ENCODE measurements around the gene ZC3H11A.
"Not testable (repeated sequence)": the region's sequence is repeated elsewhere in the genome, so short reads cannot be mapped to it uniquely, and the experiment has no call there.

The ZC3H11A gene

DNA sequence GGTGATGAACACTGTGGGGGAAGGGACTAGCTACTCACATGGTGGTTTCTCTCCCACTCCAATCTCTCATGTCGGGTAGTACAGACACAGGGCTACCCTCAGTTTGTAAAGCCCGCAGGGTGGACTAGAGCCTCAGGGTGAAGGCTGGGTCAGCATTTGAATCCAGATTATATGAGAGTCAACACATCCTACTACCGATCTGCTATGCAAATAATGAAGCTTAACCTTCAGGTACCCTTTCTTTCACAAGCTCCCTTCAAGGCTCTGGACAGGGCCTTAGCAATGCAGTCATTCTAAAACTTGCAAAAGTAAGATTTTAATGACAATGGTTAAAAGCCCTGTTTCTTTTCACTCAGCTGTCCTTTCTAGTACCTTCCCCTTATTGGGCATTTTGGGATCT, 5.5 kb upstream of the ZC3H11A start:
- no peak for DNase-seq

- no peak for DNase-seq
Measured at GRCh38 chr1:203791498-203791897, 3.9 kb upstream of the ZC3H11A start.

- no peak for DNase-seq
Measured at GRCh38 chr1:203792486-203792885, 2.9 kb upstream of the ZC3H11A start.

- DNase-seq = not testable (repeated sequence)
Measured at GRCh38 chr1:203793561-203793960, 1.9 kb upstream of the ZC3H11A start.

DNA sequence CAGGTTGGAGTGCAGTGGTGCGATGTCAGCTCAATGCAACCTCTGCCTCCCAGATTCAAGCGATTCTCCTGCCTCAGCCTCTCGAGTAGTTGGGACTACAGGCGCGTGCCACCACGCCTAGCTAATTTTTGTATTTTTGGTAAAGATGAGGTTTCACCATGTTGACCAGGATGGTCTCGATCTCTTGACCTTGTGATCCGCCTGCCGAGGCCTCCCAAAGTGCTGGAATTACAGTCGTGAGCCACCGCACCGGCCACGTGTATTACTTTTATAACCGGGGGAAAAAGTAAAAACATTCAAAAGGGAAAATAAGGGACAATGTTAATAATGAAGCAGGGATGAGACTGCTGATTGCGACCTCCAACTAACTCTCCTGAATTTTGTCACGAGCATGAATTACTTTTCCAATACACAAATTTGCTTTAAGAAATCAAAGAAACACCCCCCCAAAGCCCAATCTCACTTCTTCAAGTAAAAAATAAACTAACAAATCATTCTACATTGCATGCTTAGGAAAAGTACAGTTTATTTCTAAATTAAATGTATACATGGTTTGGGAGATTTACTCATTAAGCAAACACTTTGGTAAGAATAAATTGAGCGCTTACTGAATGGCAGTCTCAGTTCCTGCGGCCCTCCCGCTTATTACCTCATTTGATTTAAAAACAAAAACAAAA, 521 bp upstream of the ZC3H11A start:
- no peak for DNase-seq

- DNase-seq = peak; percentile 57 to 69 (median 65)
Measured at GRCh38 chr1:203796236-203796605, 798 bp downstream of the ZC3H11A start.

GRCh38 chr1:203797216-203797615, 1.8 kb downstream of the ZC3H11A start:
- DNase-seq = no peak

DNA sequence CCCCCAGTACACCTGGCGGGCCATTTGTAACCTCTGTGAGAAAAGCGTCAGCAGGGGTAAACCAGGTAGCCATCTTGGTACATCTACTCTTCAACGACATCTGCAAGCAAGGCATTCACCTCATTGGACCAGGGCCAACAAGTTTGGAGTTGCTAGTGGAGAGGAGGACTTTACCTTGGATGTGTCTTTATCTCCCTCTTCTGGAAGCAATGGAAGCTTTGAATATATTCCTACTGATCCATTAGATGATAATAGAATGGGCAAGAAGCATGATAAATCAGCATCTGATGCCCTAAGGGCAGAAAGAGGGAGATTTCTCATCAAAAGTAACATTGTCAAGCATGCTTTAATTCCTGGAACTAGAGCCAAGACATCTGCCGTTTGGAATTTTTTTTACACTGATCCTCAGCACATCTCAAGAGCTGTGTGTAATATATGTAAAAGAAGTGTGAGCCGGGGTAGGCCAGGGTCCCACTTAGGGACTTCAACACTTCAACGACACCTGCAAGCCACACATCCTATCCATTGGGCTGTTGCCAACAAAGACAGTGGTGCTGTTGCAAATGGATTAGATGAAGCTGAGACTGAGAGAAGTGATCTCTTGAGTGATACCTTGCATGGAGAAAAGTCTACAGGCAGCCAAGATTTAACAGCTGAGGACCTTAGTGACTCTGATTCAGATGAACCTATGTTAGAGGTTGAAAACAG, 2.7 kb downstream of the ZC3H11A start:
- no peak for DNase-seq

- no peak for DNase-seq
Measured at GRCh38 chr1:203799157-203799556, 3.7 kb downstream of the ZC3H11A start.

- no peak for DNase-seq
Measured at GRCh38 chr1:203799971-203800370, 4.5 kb downstream of the ZC3H11A start.

- DNase-seq = no peak
Measured at GRCh38 chr1:203805689-203806088, 10.3 kb downstream of the ZC3H11A start.

- no peak for DNase-seq
Measured at GRCh38 chr1:203807196-203807595, 11.8 kb downstream of the ZC3H11A start.

- DNase-seq = no peak
Measured at GRCh38 chr1:203813581-203814341, 18.3 kb downstream of the ZC3H11A start.

GRCh38 chr1:203818399-203818798, 23.0 kb downstream of the ZC3H11A start:
- no peak for DNase-seq

DNA sequence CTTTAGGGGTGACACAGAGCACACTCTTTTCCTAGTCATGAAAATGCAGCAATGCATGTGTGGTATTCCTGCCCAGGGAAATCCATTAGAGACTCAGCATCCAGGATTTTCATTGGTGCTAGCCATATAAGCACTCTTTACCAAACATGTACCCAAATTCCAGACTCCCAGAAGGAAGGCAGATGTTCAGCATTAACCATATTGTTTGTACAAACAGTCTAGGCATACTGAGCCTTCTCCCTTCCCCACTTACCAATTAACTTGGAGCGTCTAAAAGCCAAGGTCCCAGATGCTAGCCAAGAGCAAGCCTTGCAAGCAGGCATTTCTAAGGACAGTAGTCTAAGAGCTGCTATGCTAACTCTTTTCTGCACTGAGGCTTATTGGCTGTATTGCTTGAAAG, 27.9 kb downstream of the ZC3H11A start:
- no peak for DNase-seq

- no peak for DNase-seq
Measured at GRCh38 chr1:203826175-203826574, 30.8 kb downstream of the ZC3H11A start.

GRCh38 chr1:203828002-203828401, 32.6 kb downstream of the ZC3H11A start:
- no peak for DNase-seq

DNA sequence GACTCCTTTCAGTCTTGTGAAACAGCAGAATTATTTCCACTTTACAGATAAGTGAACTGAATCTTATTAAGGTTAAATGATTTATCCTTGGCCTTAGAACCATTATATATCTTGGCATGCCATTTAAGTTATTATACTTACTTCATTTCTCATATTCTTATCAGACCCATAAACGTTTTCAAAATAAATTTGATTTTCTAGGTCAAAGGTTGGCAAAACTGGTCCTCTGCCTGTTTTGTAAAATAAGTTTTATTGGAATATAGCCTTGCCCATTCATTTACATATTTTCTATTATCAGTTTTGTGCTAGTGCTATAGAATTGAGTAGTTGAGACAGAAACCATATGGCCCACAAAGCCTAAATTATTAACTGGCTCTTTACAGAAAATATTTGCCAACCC, 33.1 kb downstream of the ZC3H11A start:
- no peak for DNase-seq

- DNase-seq = peak; percentile 24 to 62 (median 39)
Measured at GRCh38 chr1:203829247-203829646, 33.8 kb downstream of the ZC3H11A start.

GRCh38 chr1:203835476-203835875, 40.1 kb downstream of the ZC3H11A start:
- no peak for DNase-seq

- no peak for DNase-seq
Measured at GRCh38 chr1:203839081-203839480, 43.7 kb downstream of the ZC3H11A start.

GRCh38 chr1:203840208-203840808, 44.9 kb downstream of the ZC3H11A start:
- no peak for DNase-seq

- no peak for DNase-seq
Measured at GRCh38 chr1:203842559-203842876, 47.1 kb downstream of the ZC3H11A start.

Data from suppressor macrophage (primary cell).